ENCODE results near the gene ARHGAP19.
"Not testable (repeated sequence)": the region's sequence is repeated elsewhere in the genome, so short reads cannot be mapped to it uniquely, and the experiment has no call there.

ARHGAP19 gene

GRCh38 chr10:97307441-97307840 lies 15.0 kb upstream of the ARHGAP19 start:
- no peaks in the 10 kb centered on the region for H3K9me3 ChIP-seq (ENCODE audit: control insufficient read depth, low read length)
- H3K4me3 ChIP-seq (ENCODE audit: insufficient read depth, low read depth, low read length), result no peak overlapping the region
- no peak overlapping the region for H3K27ac ChIP-seq (ENCODE audit: insufficient read depth, low read depth, low read length, poor library complexity, severe bottlenecking)
- H3K4me1 ChIP-seq (ENCODE audit: control insufficient read depth, insufficient read depth, low read length), result no peaks in the 10 kb centered on the region
- 97 to 100% methylated on average over 1 of the region's 1 CpG for WGBS, 2 experiments
- no peaks in the 10 kb centered on the region for H3K36me3 ChIP-seq (ENCODE audit: control insufficient read depth, insufficient read depth, low read length)
- no peaks in the 10 kb centered on the region for H3K27me3 ChIP-seq (ENCODE audit: control insufficient read depth, insufficient read depth, low read length, poor library complexity, severe bottlenecking)

GRCh38 chr10:97302088-97302791 lies 9.8 kb upstream of the ARHGAP19 start:
- Histone ChIP-seq H3K36me3 (ENCODE audit: control insufficient read depth, insufficient read depth, low read length) (no peaks in the 10 kb centered on the region), H3K27ac (ENCODE audit: insufficient read depth, low read depth, low read length, poor library complexity, severe bottlenecking) (no peak overlapping the region), H3K4me1 (ENCODE audit: control insufficient read depth, insufficient read depth, low read length) (no peaks in the 10 kb centered on the region), H3K9me3 (ENCODE audit: control insufficient read depth, low read length) (no peaks in the 10 kb centered on the region), H3K4me3 (ENCODE audit: insufficient read depth, low read depth, low read length) (no peak overlapping the region), H3K27me3 (ENCODE audit: control insufficient read depth, insufficient read depth, low read length, poor library complexity, severe bottlenecking) (no peaks in the 10 kb centered on the region)
- 91 to 95% methylated on average over 11 of the region's 11 CpGs for WGBS, 2 experiments

- Histone ChIP-seq H3K9me3 (ENCODE audit: control insufficient read depth, low read length) (no peaks in the 10 kb centered on the region), H3K4me3 (ENCODE audit: insufficient read depth, low read depth, low read length) (no peak overlapping the region)
- 85 to 88% methylated on average over 2 to 3 of the region's 3 CpGs for WGBS, 2 experiments
Measured at GRCh38 chr10:97300980-97301379, 8.5 kb upstream of the ARHGAP19 start.

GRCh38 chr10:97298223-97298571 lies 5.8 kb upstream of the ARHGAP19 start:
- no peaks in the 10 kb centered on the region for H3K27me3 ChIP-seq (ENCODE audit: control insufficient read depth, insufficient read depth, low read length, poor library complexity, severe bottlenecking)
- H3K4me3 ChIP-seq (ENCODE audit: insufficient read depth, low read depth, low read length), result no peak overlapping the region
- H3K27ac ChIP-seq (ENCODE audit: insufficient read depth, low read depth, low read length, poor library complexity, severe bottlenecking), result no peak overlapping the region
- no peaks in the 10 kb centered on the region for H3K36me3 ChIP-seq (ENCODE audit: control insufficient read depth, insufficient read depth, low read length)
- 94 to 100% methylated on average over 1 to 3 of the region's 3 CpGs for WGBS, 2 experiments
- H3K9me3 ChIP-seq (ENCODE audit: control insufficient read depth, low read length), result no peaks in the 10 kb centered on the region
- no peaks in the 10 kb centered on the region for H3K4me1 ChIP-seq (ENCODE audit: control insufficient read depth, insufficient read depth, low read length)

More at GRCh38 chr10:97300980-97301379, 8.5 kb upstream of the ARHGAP19 start:
- Histone ChIP-seq H3K36me3 (ENCODE audit: control insufficient read depth, insufficient read depth, low read length) (no peaks in the 10 kb centered on the region), H3K27ac (ENCODE audit: insufficient read depth, low read depth, low read length, poor library complexity, severe bottlenecking) (no peak overlapping the region), H3K4me1 (ENCODE audit: control insufficient read depth, insufficient read depth, low read length) (no peaks in the 10 kb centered on the region), H3K27me3 (ENCODE audit: control insufficient read depth, insufficient read depth, low read length, poor library complexity, severe bottlenecking) (no peaks in the 10 kb centered on the region)

GRCh38 chr10:97297556-97298222 lies 5.3 kb upstream of the ARHGAP19 start:
- Histone ChIP-seq H3K36me3 (ENCODE audit: control insufficient read depth, insufficient read depth, low read length) (no peaks in the 10 kb centered on the region), H3K27ac (ENCODE audit: insufficient read depth, low read depth, low read length, poor library complexity, severe bottlenecking) (no peak overlapping the region), H3K4me1 (ENCODE audit: control insufficient read depth, insufficient read depth, low read length) (no peaks in the 10 kb centered on the region), H3K4me3 (ENCODE audit: insufficient read depth, low read depth, low read length) (no peak overlapping the region), H3K27me3 (ENCODE audit: control insufficient read depth, insufficient read depth, low read length, poor library complexity, severe bottlenecking) (no peaks in the 10 kb centered on the region), H3K9me3 (ENCODE audit: control insufficient read depth, low read length) (no peaks in the 10 kb centered on the region)
- WGBS, 2 experiments, result 94% methylated on average over 8 of the region's 8 CpGs

- no peak overlapping the region for H3K27ac ChIP-seq (ENCODE audit: insufficient read depth, low read depth, low read length, poor library complexity, severe bottlenecking)
- WGBS, 2 experiments, result 71 to 73% methylated on average over 3 of the region's 3 CpGs
- H3K27me3 ChIP-seq (ENCODE audit: control insufficient read depth, insufficient read depth, low read length, poor library complexity, severe bottlenecking), result no peaks in the 10 kb centered on the region
- H3K4me3 ChIP-seq (ENCODE audit: insufficient read depth, low read depth, low read length), result no peak overlapping the region
- no peaks in the 10 kb centered on the region for H3K4me1 ChIP-seq (ENCODE audit: control insufficient read depth, insufficient read depth, low read length)
- no peaks in the 10 kb centered on the region for H3K9me3 ChIP-seq (ENCODE audit: control insufficient read depth, low read length)
- H3K36me3 ChIP-seq (ENCODE audit: control insufficient read depth, insufficient read depth, low read length), result no peaks in the 10 kb centered on the region
Measured at GRCh38 chr10:97292862-97293198, 393 bp upstream of the ARHGAP19 start.

- Histone ChIP-seq H3K9me3 (ENCODE audit: control insufficient read depth, low read length) (no peaks in the 10 kb centered on the region), H3K27me3 (ENCODE audit: control insufficient read depth, insufficient read depth, low read length, poor library complexity, severe bottlenecking) (no peaks in the 10 kb centered on the region), H3K27ac (ENCODE audit: insufficient read depth, low read depth, low read length, poor library complexity, severe bottlenecking) (peak overlapping the region; percentile 98), H3K4me1 (ENCODE audit: control insufficient read depth, insufficient read depth, low read length) (no peaks in the 10 kb centered on the region), H3K36me3 (ENCODE audit: control insufficient read depth, insufficient read depth, low read length) (peaks cover 3% of the 10 kb centered on the region), H3K4me3 (ENCODE audit: insufficient read depth, low read depth, low read length) (peak overlapping the region; percentile 95)
- WGBS, 2 experiments, result 70 to 73% methylated on average over 25 of the region's 25 CpGs
Measured at GRCh38 chr10:97291357-97292096, 910 bp downstream of the ARHGAP19 start.

GRCh38 chr10:97290576-97291356 lies 1.7 kb downstream of the ARHGAP19 start:
- not testable (repeated sequence) for H3K4me3 ChIP-seq (ENCODE audit: insufficient read depth, low read depth, low read length)

GRCh38 chr10:97290076-97290475 lies 2.4 kb downstream of the ARHGAP19 start:
- H3K4me1 ChIP-seq (ENCODE audit: control insufficient read depth, insufficient read depth, low read length); H3K27ac ChIP-seq (ENCODE audit: insufficient read depth, low read depth, low read length, poor library complexity, severe bottlenecking); H3K27me3 ChIP-seq (ENCODE audit: control insufficient read depth, insufficient read depth, low read length, poor library complexity, severe bottlenecking); H3K36me3 ChIP-seq (ENCODE audit: control insufficient read depth, insufficient read depth, low read length); H3K4me3 ChIP-seq (ENCODE audit: insufficient read depth, low read depth, low read length); H3K9me3 ChIP-seq (ENCODE audit: control insufficient read depth, low read length): not testable (repeated sequence)
- WGBS, 2 experiments, result 94% methylated on average over 13 of the region's 13 CpGs

More at GRCh38 chr10:97290576-97291356, 1.7 kb downstream of the ARHGAP19 start:
- not testable (repeated sequence) for H3K36me3 ChIP-seq (ENCODE audit: control insufficient read depth, insufficient read depth, low read length); H3K27me3 ChIP-seq (ENCODE audit: control insufficient read depth, insufficient read depth, low read length, poor library complexity, severe bottlenecking); H3K4me1 ChIP-seq (ENCODE audit: control insufficient read depth, insufficient read depth, low read length); H3K27ac ChIP-seq (ENCODE audit: insufficient read depth, low read depth, low read length, poor library complexity, severe bottlenecking); H3K9me3 ChIP-seq (ENCODE audit: control insufficient read depth, low read length)
- WGBS, 2 experiments, result 90% methylated on average over 17 of the region's 17 CpGs

GRCh38 chr10:97280783-97281182 lies 11.7 kb downstream of the ARHGAP19 start:
- Histone ChIP-seq H3K36me3 (ENCODE audit: control insufficient read depth, insufficient read depth, low read length) (no peaks in the 10 kb centered on the region), H3K4me1 (ENCODE audit: control insufficient read depth, insufficient read depth, low read length) (no peaks in the 10 kb centered on the region), H3K27ac (ENCODE audit: insufficient read depth, low read depth, low read length, poor library complexity, severe bottlenecking) (no peak overlapping the region), H3K27me3 (ENCODE audit: control insufficient read depth, insufficient read depth, low read length, poor library complexity, severe bottlenecking) (no peaks in the 10 kb centered on the region), H3K4me3 (ENCODE audit: insufficient read depth, low read depth, low read length) (no peak overlapping the region), H3K9me3 (ENCODE audit: control insufficient read depth, low read length) (no peaks in the 10 kb centered on the region)
- WGBS, 2 experiments, result 94 to 95% methylated on average over 3 of the region's 3 CpGs
